Endothelial cell of umbilical vein (primary cell): Measurements from ENCODE around the gene FAM163A. TPM values are rescaled to one million over a fixed set of nuclear protein-coding genes. Genes with fewer than 3 reads are reported as not detected.

Experiments
- BruUV-seq: library from RNA; stranded (reverse); fragments of 400-500 nt; replicated peaks from 2 replicates; lab custom pipeline; 2021; lab: Mats Ljungman, UMichigan
- CTCF ChIA-PET: fragments of 300-600, 350-600 bp; sonication (Branson Sonifier 250); formaldehyde crosslinking; loops from one replicate; lab custom pipeline; 2021; ENCODE audit warnings: antibody characterized with exemption, inconsistent platforms; lab: Charles Lee
- POLR2A ChIA-PET: fragments of 300-600, 350-600 bp; sonication (Branson Sonifier 250); formaldehyde crosslinking; loops from one replicate; lab custom pipeline; 2021; ENCODE audit warnings: antibody characterized with exemption, inconsistent platforms; lab: Charles Lee
- DNase-seq: peaks from one replicate; pipeline ENCODE4 v3.0.0-alpha.2; 2011; ENCODE audit warnings: low read depth, low spot score
- FAIRE-seq: peaks from 2 replicates; lab custom pipeline; 2011; peaks lifted over from hg19 to GRCh38; lab: Jason Lieb, UNC
- H2AFZ ChIP-seq: 2 replicates; pipeline ENCODE4 v1.6.0; 2012; ENCODE audit warnings: low read depth, low read length, control low read depth, inconsistent platforms
- H3K27ac ChIP-seq: 2 replicates; pipeline ENCODE4 v1.5.1; 2011; ENCODE audit warnings: low read depth, mild to moderate bottlenecking, control low read depth, low read length, moderate library complexity; ENCODE audit not compliant: insufficient read depth
- H3K27me3 ChIP-seq, 2 experiments: 2 replicates each; pipeline versions ENCODE4 v1.6.0 to v1.6.1; 2011; ENCODE audit warnings: low read length in 2 of 2, mixed read lengths in 1 of 2; ENCODE audit not compliant: control insufficient read depth in 2 of 2, insufficient read depth in 2 of 2
- H3K36me3 ChIP-seq, 2 experiments: 2 replicates in 1 of 2; 3 replicates in 1 of 2; pipeline ENCODE4 v1.5.1; 2011; ENCODE audit warnings: low read length in 2 of 2, mild to moderate bottlenecking in 1 of 2, moderate library complexity in 1 of 2; ENCODE audit not compliant: control insufficient read depth in 2 of 2, insufficient read depth in 2 of 2; ENCODE audit errors: extremely low read depth in 1 of 2
- H3K4me1 ChIP-seq: 3 replicates; pipeline ENCODE4 v1.5.1; 2011; ENCODE audit warnings: mild to moderate bottlenecking, low read length; ENCODE audit not compliant: control insufficient read depth, insufficient read depth; ENCODE audit errors: extremely low read depth
- H3K4me2 ChIP-seq: 2 replicates; pipeline ENCODE4 v1.6.1; 2011; ENCODE audit warnings: low read length, control low read depth, mixed read lengths; ENCODE audit not compliant: insufficient read depth
- H3K4me3 ChIP-seq, 3 experiments: fragments of 200-600 bp in 1 of 3; sonication (generic), shearing (Covaris generic) in 1 of 3; replicated peaks in 1 of 3; 2 replicates each; pipeline ENCODE4 v1.5.1; 2011 to 2016; ENCODE audit warnings: control low read depth in 3 of 3, low read length in 3 of 3, mild to moderate bottlenecking in 2 of 3, inconsistent platforms in 1 of 3, low read depth in 1 of 3, moderate library complexity in 1 of 3; ENCODE audit not compliant: insufficient read depth in 1 of 3
- H3K79me2 ChIP-seq: 2 replicates; pipeline ENCODE4 v1.6.0; 2012; ENCODE audit warnings: low read length, inconsistent platforms; ENCODE audit not compliant: control insufficient read depth, insufficient read depth
- H3K9ac ChIP-seq: replicated peaks from 2 replicates; pipeline ENCODE3; 2011; ENCODE audit warnings: low read length, control low read depth; ENCODE audit not compliant: insufficient read depth; ENCODE audit errors: extremely low read depth
- H3K9me1 ChIP-seq: replicated peaks from 3 replicates; pipeline ENCODE4 v1.6.0; 2011; ENCODE audit warnings: mild to moderate bottlenecking, low read length; ENCODE audit not compliant: control insufficient read depth, insufficient read depth; ENCODE audit errors: extremely low read depth
- H3K9me3 ChIP-seq: replicated peaks from 2 replicates; pipeline ENCODE4 v1.5.1; 2012; ENCODE audit warnings: low read length, inconsistent platforms; ENCODE audit not compliant: control insufficient read depth, insufficient read depth
- H4K20me1 ChIP-seq: replicated peaks from 2 replicates; pipeline ENCODE3; 2011; ENCODE audit warnings: mild to moderate bottlenecking, low read length; ENCODE audit not compliant: control insufficient read depth, insufficient read depth; ENCODE audit errors: extremely low read depth
- CTCF ChIP-seq, 2 donors: IDR thresholded peaks; 1 replicate in 1 of 2; 2 replicates in 1 of 2; pipeline ENCODE4 v1.5.1; 2011; ENCODE audit warnings: low read length in 2 of 2, mild to moderate bottlenecking in 2 of 2, moderate library complexity in 2 of 2, control low read depth in 1 of 2, inconsistent platforms in 1 of 2, low read depth in 1 of 2; ENCODE audit not compliant: insufficient read depth in 1 of 2; ENCODE audit errors: extremely low read depth in 1 of 2
- EZH2 ChIP-seq: IDR thresholded peaks from 2 replicates; pipeline ENCODE4 v1.6.1; 2012; ENCODE audit warnings: borderline replicate concordance, low read depth, mild to moderate bottlenecking, moderate library complexity, low read length, inconsistent platforms; ENCODE audit not compliant: severe bottlenecking
- FOS ChIP-seq: IDR thresholded peaks from 2 replicates; pipeline ENCODE4 v1.6.1; 2011; ENCODE audit warnings: mild to moderate bottlenecking, low read length, moderate library complexity, borderline replicate concordance; ENCODE audit not compliant: insufficient read depth
- GATA2 ChIP-seq: IDR thresholded peaks from 2 replicates; pipeline ENCODE4 v1.7.0; 2011; ENCODE audit warnings: low read depth, mild to moderate bottlenecking, moderate library complexity, mixed read lengths, low read length; ENCODE audit not compliant: insufficient read length, insufficient read depth
- JUN ChIP-seq: IDR thresholded peaks from 2 replicates; pipeline ENCODE4 v1.6.1; 2011; ENCODE audit warnings: borderline replicate concordance, low read depth; ENCODE audit not compliant: insufficient read length, insufficient read depth
- MAX ChIP-seq: IDR thresholded peaks from 2 replicates; pipeline ENCODE4 v1.6.1; 2011; ENCODE audit not compliant: insufficient read depth, insufficient read length
- MYC ChIP-seq: IDR thresholded peaks from one replicate; pipeline ENCODE4 v1.6.1; 2011; ENCODE audit warnings: mild to moderate bottlenecking, low read depth, low read length
- POLR2A ChIP-seq: IDR thresholded peaks from 2 replicates; pipeline ENCODE4 v1.6.1; 2012; ENCODE audit warnings: low read depth, mild to moderate bottlenecking, control low read depth, low read length
- POLR2AphosphoS5 ChIP-seq: IDR thresholded peaks from 2 replicates; pipeline ENCODE4 v1.6.1; 2012; ENCODE audit warnings: low read depth, mild to moderate bottlenecking, control low read depth, low read length, moderate library complexity; ENCODE audit not compliant: insufficient read depth
- dilution Hi-C: fragments of 300-500 bp; cut with MboI; formaldehyde crosslinking; loops from one replicate; pipeline ENCODE4 v1.15.0; 2019; ENCODE audit warnings: low sequenced_read_pairs; ENCODE audit not compliant: extremely low pct_ligation_motif_present
- intact Hi-C: fragments of 100-400 bp; cut with micrococcal nuclease; formaldehyde crosslinking; loops from one replicate; pipeline ENCODE4 v1.10.0; 2022
- polyA plus RNA-seq, 4 experiments: library from polyadenylated mRNA; depleted of rRNA in 3 of 4; stranded (reverse) in 3 of 4; unstranded in 1 of 4; fragments of >200 nt; gene quantifications; 2 replicates each; pipeline versions ENCODE4 v1.2.1 to v1.2.3, GENCODE V29; 2011 to 2012; ENCODE audit warnings: missing spikeins in 1 of 4
- total RNA-seq: library from RNA; stranded (reverse); gene quantifications from 2 replicates; pipeline ENCODE4 v1.2.3, GENCODE V29; 2021

FAM163A gene
- total and polyA plus RNA-seq, 2 donors (not counting 3 experiments of a cell fraction or from before 2014, with no cell fraction given) = not detected

- Histone ChIP-seq H3K4me2 (no peak overlapping the region), H3K27me3 (peaks cover 0 to 3% of the 10 kb centered on the region in 2 experiments), H3K36me3 (no peaks in the 10 kb centered on the region), H2AFZ (no peak overlapping the region), H3K27ac (no peak overlapping the region), H4K20me1 (no peaks in the 10 kb centered on the region), H3K4me1 (no peaks in the 10 kb centered on the region), H3K9me1 (no peaks in the 10 kb centered on the region), H3K9me3 (no peaks in the 10 kb centered on the region), H3K4me3 (no peak overlapping the region), H3K9ac (no peak overlapping the region), H3K79me2 (no peaks in the 10 kb centered on the region)
- dilution Hi-C loops (no loop called here), intact Hi-C loops (no loop called here)
- DNase-seq (no peak), FAIRE-seq (no peak)
- POLR2A ChIA-PET = no interaction called here
- no peak for TF ChIP-seq FOS
- no peak for TF ChIP-seq EZH2
- no peak for TF ChIP-seq POLR2A
- TF ChIP-seq MYC = no peak
- TF ChIP-seq CTCF (IDR thresholded peaks at IDR 0.05; ENCODE audit: extremely low read depth in 1 of 2, insufficient read depth in 1 of 2, low read depth in 1 of 2, low read length in 2 of 2) = no peak
- no peak for TF ChIP-seq GATA2
- TF ChIP-seq MAX = no peak
- no peak for TF ChIP-seq JUN
- TF ChIP-seq POLR2AphosphoS5 = no peak
- no TSS peak for BruUV-seq
- CTCF ChIA-PET = interaction anchor here (0.6 to 1.8 kb wide), 4 partner anchors 9 to 71 kb away, joined by 4 read pairs; no protein-coding TSS in a partner anchor
Observed at GRCh38 chr1:179777731-179778130, 34.6 kb downstream of the FAM163A start.
